Lung (tissue), 12 donors: ENCODE results near the gene GCDH. TPM values are rescaled to one million over a fixed set of nuclear protein-coding genes. Genes with fewer than 3 reads are reported as not detected.

ENCODE experiments used
- ATAC-seq: fragments of 200-7000 bp; cut with Tn5 transposase; one replicate; pipeline ENCODE4 v1.9.1; 2020; ENCODE audit warnings: moderate number of reproducible peaks; ENCODE audit not compliant: insufficient read depth, low FRiP score
- DNase-seq, 3 donors: peaks; one replicate each; pipeline ENCODE4 v3.0.0-alpha.2; 2013 to 2017
- H3K27ac ChIP-seq, 2 donors: one replicate each; pipeline ENCODE4 v1.5.1; 2013; ENCODE audit warnings: mild to moderate bottlenecking in 2 of 2, moderate library complexity in 2 of 2, control low read depth in 1 of 2, inconsistent platforms in 1 of 2, low read depth in 1 of 2, low read length in 1 of 2
- H3K27me3 ChIP-seq, 3 donors: one replicate each; pipeline ENCODE4 v1.5.1; 2013; ENCODE audit warnings: low read length in 2 of 3; ENCODE audit not compliant: control insufficient read depth in 3 of 3, insufficient read depth in 3 of 3
- H3K36me3 ChIP-seq, 4 donors: one replicate each; pipeline ENCODE4 v1.5.1; 2013; ENCODE audit warnings: low read length in 4 of 4, mild to moderate bottlenecking in 1 of 4, moderate library complexity in 1 of 4; ENCODE audit not compliant: control insufficient read depth in 4 of 4, insufficient read depth in 4 of 4
- H3K4me1 ChIP-seq, 5 donors: one replicate each; pipeline ENCODE4 v1.5.1; 2013; ENCODE audit warnings: low read length in 5 of 5, mild to moderate bottlenecking in 2 of 5, moderate library complexity in 1 of 5; ENCODE audit not compliant: control insufficient read depth in 5 of 5, insufficient read depth in 5 of 5
- H3K4me3 ChIP-seq: one replicate; pipeline ENCODE4 v1.5.1; 2013; ENCODE audit warnings: mild to moderate bottlenecking, control low read depth, moderate library complexity
- H3K9ac ChIP-seq, 2 donors: one replicate each; pipeline ENCODE4 v1.5.1; 2013; ENCODE audit warnings: low read length in 2 of 2, control low read depth in 1 of 2; ENCODE audit not compliant: insufficient read depth in 1 of 2
- H3K9me3 ChIP-seq, 4 donors: one replicate each; pipeline ENCODE4 v1.5.1; 2013; ENCODE audit warnings: low read length in 3 of 4, mild to moderate bottlenecking in 1 of 4, moderate library complexity in 1 of 4; ENCODE audit not compliant: control insufficient read depth in 4 of 4, insufficient read depth in 3 of 4
- CTCF ChIP-seq: IDR thresholded peaks from 2 replicates; pipeline ENCODE4 v1.5.1; 2012; ENCODE audit warnings: mild to moderate bottlenecking; ENCODE audit errors: control extremely low read depth, extremely low read depth
- WGBS, 2 donors: extraction: QIAGEN DNeasy Blood & Tissue Kit; methylation state at CpG; one replicate each; pipeline ENCODE4 v1.1.7; 2013; 5-methylcytosine and 5-hydroxymethylcytosine counted together
- polyA plus RNA-seq, 2 donors: library from polyadenylated mRNA; stranded (reverse); fragments of 200-250 nt; gene quantifications; one replicate each; pipeline ENCODE4 v1.2.1, GENCODE V29; 2013
- total RNA-seq, 2 donors: library from RNA; depleted of rRNA in 1 of 2; stranded (reverse); fragments of >200 nt in 1 of 2; gene quantifications; one replicate each; pipeline ENCODE4 v1.2.1, GENCODE V29; 2014 to 2021
- donor health status: control.
- donor health status: control.
- donor health status: Bipolar disorder and iron deficiency.
- donor health status: healthy.
- donor health status: DM: yes; HTN: yes; CAD: no.

The GCDH gene
- total and polyA plus RNA-seq, 4 donors = 15.6 to 33.8 (median 27.7) TPM

- peaks cover 0 to 12% (median 4%) of the 10 kb centered on the region in 5 donors for H3K4me1 ChIP-seq
- H3K36me3 ChIP-seq = peaks cover 0 to 26% (median 21%) of the 10 kb centered on the region in 4 donors
- no peak for DNase-seq
Observed at GRCh38 chr19:12893582-12893981, 2.6 kb downstream of the GCDH start.

GRCh38 chr19:12896460-12896859 is 5.5 kb downstream of the GCDH start:
- H3K4me1 ChIP-seq = peaks cover 0 to 7% (median 4%) of the 10 kb centered on the region in 5 donors
- H3K36me3 ChIP-seq = peaks cover 0 to 32% (median 21%) of the 10 kb centered on the region in 4 donors
- H3K4me3 ChIP-seq = no peak overlapping the region
- ATAC-seq (no peak), DNase-seq (no peak)
- no peaks in the 10 kb centered on the region for H3K9me3 ChIP-seq
- TF ChIP-seq CTCF = no peak
- no peaks in the 10 kb centered on the region for H3K27me3 ChIP-seq
- no peak overlapping the region for H3K27ac ChIP-seq
- H3K9ac ChIP-seq = no peak overlapping the region
- 97 to 98% methylated on average over 17 of the region's 17 CpGs for WGBS, 2 donors

More at GRCh38 chr19:12893582-12893981, 2.6 kb downstream of the GCDH start:
- no peak overlapping the region for H3K4me3 ChIP-seq
- TF ChIP-seq CTCF = no peak
- no peak overlapping the region for H3K27ac ChIP-seq
- H3K27me3 ChIP-seq = no peaks in the 10 kb centered on the region
- 94 to 100% methylated on average over 5 of the region's 5 CpGs for WGBS, 2 donors
- ATAC-seq = no peak
- no peak overlapping the region for H3K9ac ChIP-seq
- no peaks in the 10 kb centered on the region for H3K9me3 ChIP-seq

GRCh38 chr19:12899891-12900518 is 9.0 kb downstream of the GCDH start:
- ATAC-seq (no peak), DNase-seq (no peak)
- H3K9ac ChIP-seq = no peak overlapping the region
- H3K27me3 ChIP-seq = no peaks in the 10 kb centered on the region
- H3K4me1 ChIP-seq = no peaks in the 10 kb centered on the region
- TF ChIP-seq CTCF = no peak
- no peak overlapping the region for H3K4me3 ChIP-seq
- WGBS, 2 donors = 82 to 91% methylated on average over 10 of the region's 10 CpGs
- H3K36me3 ChIP-seq = peaks cover 0 to 27% (median 14%) of the 10 kb centered on the region in 4 donors
- H3K27ac ChIP-seq = no peak overlapping the region
- no peaks in the 10 kb centered on the region for H3K9me3 ChIP-seq

- WGBS, 2 donors = 79 to 88% methylated on average over 9 of the region's 9 CpGs
- H3K27me3 ChIP-seq = no peaks in the 10 kb centered on the region
- no peak for DNase-seq
Observed at GRCh38 chr19:12907166-12907565, 16.2 kb downstream of the GCDH start.

More at GRCh38 chr19:12907166-12907565, 16.2 kb downstream of the GCDH start:
- Histone ChIP-seq H3K9ac (no peak overlapping the region), H3K9me3 (no peaks in the 10 kb centered on the region), H3K4me1 (peaks cover 0 to 2% (median 0%) of the 10 kb centered on the region in 5 donors), H3K4me3 (no peak overlapping the region), H3K27ac (no peak overlapping the region), H3K36me3 (no peaks in the 10 kb centered on the region)
- ATAC-seq = no peak
- no peak for TF ChIP-seq CTCF
